Stomach (tissue), 9 donors: Measurements from ENCODE around the gene HOMER1. TPM values are rescaled to one million over a fixed set of nuclear protein-coding genes. Genes with fewer than 3 reads are reported as not detected.
A peak's percentile ranks its signal among the peaks of the same experiment; 100 is the strongest.

Source experiments
- DNase-seq, 2 donors: peaks; one replicate each; pipeline versions ENCODE4 v3.0.0 to v3.0.0-alpha.2; 2013 to 2019
- H3K27ac ChIP-seq, 5 donors: fragments of 200-600 bp in 4 of 5; sonication (generic) in 4 of 5; one replicate each; pipeline ENCODE4 v1.5.1; 2013 to 2019; ENCODE audit warnings: mild to moderate bottlenecking in 1 of 5, moderate library complexity in 1 of 5
- H3K27me3 ChIP-seq, 3 donors: fragments of 200-600 bp; sonication (generic); one replicate each; pipeline ENCODE4 v1.5.1; 2017 to 2019; ENCODE audit warnings: mixed run types in 1 of 3
- H3K36me3 ChIP-seq, 4 donors: fragments of 200-600 bp; sonication (generic); 1 replicate in 3 of 4; 2 replicates in 1 of 4; pipeline ENCODE4 v1.5.1; 2016 to 2019
- H3K4me1 ChIP-seq, 4 donors: fragments of 200-600 bp; sonication (generic); one replicate each; pipeline ENCODE4 v1.5.1; 2016 to 2019
- H3K4me3 ChIP-seq, 4 donors: fragments of 200-600 bp; sonication (generic) in 3 of 4; one replicate each; pipeline ENCODE4 v1.5.1; 2016 to 2019; ENCODE audit warnings: mild to moderate bottlenecking in 1 of 4
- H3K9me3 ChIP-seq, 4 donors: fragments of 200-600 bp; sonication (generic); one replicate each; pipeline ENCODE4 v1.5.1; 2016 to 2019
- CTCF ChIP-seq, 7 experiments: fragments of 450-650 bp in 4 of 7; fragments of 200-600 bp in 3 of 7; sonication (generic) in 3 of 7; IDR thresholded peaks; one replicate each; pipeline ENCODE4 v1.5.1; 2016 to 2019; ENCODE audit warnings: antibody characterized with exemption in 7 of 7, control low read depth in 2 of 7, mild to moderate bottlenecking in 1 of 7
- EP300 ChIP-seq: sonication (generic); formaldehyde crosslinking; IDR thresholded peaks from one replicate; pipeline ENCODE4 v1.6.1; 2017; ENCODE audit warnings: antibody characterized with exemption
- POLR2A ChIP-seq, 4 donors: fragments of 450-650 bp; IDR thresholded peaks; one replicate each; pipeline ENCODE4 v1.6.1; 2016; ENCODE audit warnings: antibody characterized with exemption in 4 of 4, control low read depth in 2 of 4, mild to moderate bottlenecking in 1 of 4, moderate library complexity in 1 of 4
- POLR2AphosphoS5 ChIP-seq, 3 donors: sonication (generic); formaldehyde crosslinking; IDR thresholded peaks; one replicate each; pipeline ENCODE4 v1.6.1; 2016; ENCODE audit warnings: antibody characterized with exemption in 3 of 3
- WGBS, 5 donors: extraction: QIAGEN DNeasy Blood & Tissue Kit in 3 of 5; methylation state at CpG; one replicate each; pipeline versions ENCODE4 v1.1.5 to v1.1.7; 2013 to 2018; 5-methylcytosine and 5-hydroxymethylcytosine counted together
- intact Hi-C: fragments of 100-400 bp; cut with DNase I; formaldehyde crosslinking; loops from one replicate; pipeline ENCODE4 v1.15.1; 2023; ENCODE audit warnings: low total_unique reads
- polyA plus RNA-seq, 3 donors: library from polyadenylated mRNA; stranded (reverse); fragments of 200-250 nt; gene quantifications; one replicate each; pipeline ENCODE4 v1.2.3, GENCODE V29; 2013
- total RNA-seq, 5 donors: library from RNA; depleted of rRNA; stranded (reverse); fragments of >200 nt; gene quantifications; one replicate each; pipeline versions ENCODE4 v1.1.0 to v1.2.3, GENCODE V29; 2014 to 2016
- donor health status: healthy with polysubstance abuse.
- donor health status: Bipolar disorder and iron deficiency.
- donor health status: healthy.

Gene HOMER1
- total and polyA plus RNA-seq, 8 donors = 0.85 to 21.6 (median 3.7) TPM

- DNase-seq = no peak
- 54 to 67% (median 60%) methylated on average over 3 of the region's 3 CpGs for WGBS, 5 donors
- TF ChIP-seq EP300 (no peak), POLR2A (IDR thresholded peaks at IDR 0.05) (no peak), CTCF (IDR thresholded peaks at IDR 0.05) (no peak), POLR2AphosphoS5 (IDR thresholded peaks at IDR 0.05) (no peak)
- H3K4me1 ChIP-seq = peaks cover 0 to 27% (median 12%) of the 10 kb centered on the region in 4 donors
- H3K27ac ChIP-seq = no peak overlapping the region
- intact Hi-C loops = no loop called here
- H3K9me3 ChIP-seq = no peaks in the 10 kb centered on the region
- no peaks in the 10 kb centered on the region for H3K36me3 ChIP-seq
- H3K4me3 ChIP-seq = no peak overlapping the region
- no peaks in the 10 kb centered on the region for H3K27me3 ChIP-seq
Measured at GRCh38 chr5:79503794-79504495, 10.0 kb downstream of the HOMER1 start.

DNA sequence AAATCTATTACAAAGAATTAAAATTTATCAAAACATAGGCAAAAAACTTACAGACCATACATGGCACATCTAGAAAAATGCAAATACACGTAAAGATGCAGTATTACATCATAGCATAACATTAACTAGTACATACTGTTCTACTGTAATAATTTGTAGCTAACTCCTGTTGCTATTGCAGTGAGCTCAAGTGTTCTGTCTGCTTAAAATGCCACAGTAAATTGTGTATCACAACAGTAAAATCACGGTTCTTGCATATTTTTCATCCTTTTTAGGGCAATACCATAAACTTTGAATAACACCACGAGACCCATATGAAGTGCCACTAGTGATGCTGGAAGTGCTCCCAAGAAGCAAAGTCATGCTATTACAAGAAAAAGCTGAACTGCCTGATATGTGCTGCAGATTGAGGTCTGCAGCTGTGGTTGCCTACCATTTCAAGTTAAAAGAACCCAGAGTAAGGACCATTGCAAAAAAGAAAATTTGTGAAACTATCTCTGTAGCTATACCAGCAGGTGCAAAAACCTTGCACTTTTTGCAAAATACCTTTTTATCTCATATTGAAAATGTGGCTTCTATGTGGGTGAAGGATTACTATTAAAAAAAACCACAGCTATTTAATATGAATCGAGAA lies 14.2 kb downstream of the HOMER1 start:
- no peak overlapping the region for H3K4me3 ChIP-seq
- no peak overlapping the region for H3K27ac ChIP-seq
- H3K9me3 ChIP-seq = no peaks in the 10 kb centered on the region
- no peak for DNase-seq
- no peaks in the 10 kb centered on the region for H3K36me3 ChIP-seq
- intact Hi-C loops = no loop called here
- WGBS, 5 donors = 79 to 84% (median 80%) methylated on average over 4 of the region's 4 CpGs
- TF ChIP-seq CTCF (IDR thresholded peaks at IDR 0.05) (no peak), EP300 (no peak), POLR2AphosphoS5 (IDR thresholded peaks at IDR 0.05) (no peak), POLR2A (IDR thresholded peaks at IDR 0.05) (no peak)
- H3K4me1 ChIP-seq = peaks cover 0 to 26% (median 9%) of the 10 kb centered on the region in 4 donors
- H3K27me3 ChIP-seq = no peaks in the 10 kb centered on the region

DNA sequence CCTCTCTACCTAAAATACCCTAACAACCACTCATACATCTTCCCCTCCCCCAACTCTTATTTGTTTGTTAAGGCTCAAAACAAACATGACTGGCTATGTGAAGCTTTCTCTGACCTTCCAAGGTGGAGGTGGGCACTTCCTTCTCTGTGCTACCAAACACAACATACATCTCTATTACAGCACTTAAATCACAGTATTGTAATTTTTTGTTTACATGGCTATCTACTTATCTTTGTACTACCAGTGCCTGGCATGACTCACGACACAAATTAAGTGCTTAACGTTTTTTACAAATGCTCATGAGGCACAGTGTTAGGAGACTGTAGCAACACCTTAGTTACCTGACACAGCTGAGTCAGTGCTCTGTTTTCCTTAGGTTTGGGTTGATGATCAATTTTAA lies 18.6 kb downstream of the HOMER1 start:
- WGBS, 5 donors = 22 to 37% (median 29%) methylated on average over 2 of the region's 2 CpGs
- Histone ChIP-seq H3K27me3 (no peaks in the 10 kb centered on the region), H3K9me3 (no peaks in the 10 kb centered on the region), H3K36me3 (no peaks in the 10 kb centered on the region), H3K4me3 (no peak overlapping the region), H3K27ac (no peak overlapping the region), H3K4me1 (peaks cover 0 to 22% (median 4%) of the 10 kb centered on the region in 4 donors)
- no peak for TF ChIP-seq EP300
- TF ChIP-seq CTCF (IDR thresholded peaks at IDR 0.05) = no peak
- peak in 1 of 3 donors; percentile 42 for TF ChIP-seq POLR2AphosphoS5 (IDR thresholded peaks at IDR 0.05)
- intact Hi-C loops = no loop called here
- DNase-seq = peak in 1 of 2 donors; percentile 81

GRCh38 chr5:79493596-79494345 lies 20.2 kb downstream of the HOMER1 start:
- intact Hi-C loops = no loop called here
- TF ChIP-seq POLR2A (IDR thresholded peaks at IDR 0.05) (no peak), CTCF (IDR thresholded peaks at IDR 0.05) (no peak), POLR2AphosphoS5 (IDR thresholded peaks at IDR 0.05) (no peak), EP300 (no peak)
- Histone ChIP-seq H3K4me1 (peaks cover 0 to 22% (median 4%) of the 10 kb centered on the region in 4 donors), H3K36me3 (no peaks in the 10 kb centered on the region), H3K27ac (peak overlapping the region in 1 of 5 donors; percentile 59), H3K27me3 (no peaks in the 10 kb centered on the region), H3K4me3 (no peak overlapping the region), H3K9me3 (no peaks in the 10 kb centered on the region)
- WGBS, 5 donors = 78 to 87% (median 85%) methylated on average over 3 of the region's 3 CpGs
- DNase-seq = no peak
